ENCODE results near the gene DEAF1.
A peak's percentile ranks its signal among the peaks of the same experiment; 100 is the strongest.

The DEAF1 gene

GRCh38 chr11:626475-627307 lies 68.3 kb downstream of the DEAF1 start, which contains the start of gene SCT:
Gene SCT, minus strand, starts transcription at chr11:627181. Its CDS starts 38 bp downstream, at chr11:627143.
- H3K4me3 ChIP-seq (ENCODE audit: low read depth, low read length), result peak within 1 kb of the TSS; percentile 8

GRCh38 chr11:625636-626268 lies 69.3 kb downstream of the DEAF1 start:
- no peak overlapping the region for H3K4me3 ChIP-seq (ENCODE audit: low read depth, low read length)

- H3K4me3 ChIP-seq (ENCODE audit: low read depth, low read length), result no peak within 1 kb of the TSS
These were observed 70.1 kb downstream of the DEAF1 start, which contains the start of gene CDHR5 for GRCh38 chr11:624705-625635. Gene CDHR5, minus strand, starts transcription at chr11:624955. Its CDS starts 53 bp downstream, at chr11:624902.

- no peak overlapping the region for H3K4me3 ChIP-seq (ENCODE audit: low read depth, low read length)
These were observed 70.9 kb downstream of the DEAF1 start for GRCh38 chr11:623999-624704.

GRCh38 chr11:623349-623869 lies 71.6 kb downstream of the DEAF1 start:
- no peak overlapping the region for H3K4me3 ChIP-seq (ENCODE audit: low read depth, low read length)

GRCh38 chr11:621838-622237 lies 73.2 kb downstream of the DEAF1 start:
- no peak overlapping the region for H3K4me3 ChIP-seq (ENCODE audit: low read depth, low read length)

GRCh38 chr11:620935-621814 lies 73.8 kb downstream of the DEAF1 start:
- H3K4me3 ChIP-seq (ENCODE audit: low read depth, low read length), result no peak overlapping the region

- H3K4me3 ChIP-seq (ENCODE audit: low read depth, low read length), result no peak overlapping the region
These were observed 74.8 kb downstream of the DEAF1 start for GRCh38 chr11:620201-620600.

- no peak overlapping the region for H3K4me3 ChIP-seq (ENCODE audit: low read depth, low read length)
These were observed 75.4 kb downstream of the DEAF1 start for GRCh38 chr11:619628-620050.

- no peak overlapping the region for H3K4me3 ChIP-seq (ENCODE audit: low read depth, low read length)
These were observed 76.0 kb downstream of the DEAF1 start for GRCh38 chr11:618856-619627.

GRCh38 chr11:617912-618682 lies 76.9 kb downstream of the DEAF1 start:
- no peak overlapping the region for H3K4me3 ChIP-seq (ENCODE audit: low read depth, low read length)

GRCh38 chr11:617199-617911 lies 77.7 kb downstream of the DEAF1 start:
- no peak overlapping the region for H3K4me3 ChIP-seq (ENCODE audit: low read depth, low read length)

- H3K4me3 ChIP-seq (ENCODE audit: low read depth, low read length), result no peak overlapping the region
These were observed 78.5 kb downstream of the DEAF1 start for GRCh38 chr11:616320-617198.

- H3K4me3 ChIP-seq (ENCODE audit: low read depth, low read length), result peak within 1 kb of the TSS; percentile 61
These were observed 79.3 kb downstream of the DEAF1 start, which contains the start of gene IRF7 for GRCh38 chr11:615504-616319. Gene IRF7, minus strand, starts transcription at chr11:615950. Its CDS starts 586 bp downstream, at chr11:615364.
